GM12878 (cell line): ENCODE data around the gene EPHA2. TPM values are rescaled to one million over a fixed set of nuclear protein-coding genes. Genes with fewer than 3 reads are reported as not detected.

Experiments
- ATAC-seq: fragments of 200-7000 bp; cut with Tn5 transposase; 3 replicates; pipeline ENCODE4 v1.9.1; 2020; ENCODE audit warnings: mild to moderate bottlenecking, moderate library complexity
- BruUV-seq: library from RNA; stranded (reverse); fragments of 400-500 nt; replicated peaks from 2 replicates; lab custom pipeline; 2021; lab: Mats Ljungman, UMichigan
- CTCF ChIA-PET: fragments of 300-600 bp; sonication (Branson Sonifier 250); formaldehyde crosslinking; extraction: SDS; loops from one replicate; lab custom pipeline; 2021; ENCODE audit warnings: inconsistent platforms; lab: Yijun Ruan, JAX
- POLR2A ChIA-PET: fragments of 350-600 bp; formaldehyde crosslinking; extraction: SDS; loops from one replicate; lab custom pipeline; 2021; ENCODE audit warnings: inconsistent platforms; lab: Charles Lee
- RAD21 ChIA-PET: fragments of 300-600 bp; sonication (Branson Sonifier 250); formaldehyde crosslinking; loops from one replicate; lab custom pipeline; 2023; ENCODE audit warnings: antibody characterized with exemption; ENCODE audit not compliant: unreplicated experiment; lab: Charles Lee
- SMC1A ChIA-PET: fragments of 300-600 bp; sonication (Branson Sonifier 250); formaldehyde crosslinking; loops from one replicate; lab custom pipeline; 2023; ENCODE audit not compliant: unreplicated experiment, uncharacterized antibody; lab: Charles Lee
- DNase-seq: peaks from one replicate; pipeline ENCODE4 v3.0.0-alpha.2; 2011; ENCODE audit warnings: low read depth, low spot score
- FAIRE-seq: peaks from 3 replicates; lab custom pipeline; 2011; peaks lifted over from hg19 to GRCh38; lab: Jason Lieb, UNC
- H2AFZ ChIP-seq: 2 replicates; pipeline ENCODE4 v1.6.0; 2011; ENCODE audit warnings: low read depth, low read length, control low read depth; ENCODE audit not compliant: control insufficient read depth
- H3K27ac ChIP-seq: 2 replicates; pipeline ENCODE4 v1.5.1; 2011; ENCODE audit warnings: control low read depth; ENCODE audit not compliant: control insufficient read depth, insufficient read depth
- H3K27me3 ChIP-seq, 2 experiments: replicated peaks in 1 of 2; 2 replicates each; pipeline versions ENCODE4 v1.6.0 to v1.6.1; 2011; ENCODE audit warnings: low read length in 1 of 2; ENCODE audit not compliant: control insufficient read depth in 2 of 2, insufficient read depth in 2 of 2
- H3K36me3 ChIP-seq, 2 experiments: 2 replicates each; pipeline ENCODE4 v1.5.1; 2011; ENCODE audit warnings: low read length in 1 of 2; ENCODE audit not compliant: control insufficient read depth in 2 of 2, insufficient read depth in 2 of 2
- H3K4me1 ChIP-seq: 2 replicates; pipeline ENCODE4 v1.6.1; 2011; ENCODE audit warnings: mild to moderate bottlenecking, low read length, moderate library complexity, mixed read lengths; ENCODE audit not compliant: control insufficient read depth, insufficient read depth
- H3K4me2 ChIP-seq: 2 replicates; pipeline ENCODE4 v1.6.0; 2011; ENCODE audit warnings: control low read depth; ENCODE audit not compliant: control insufficient read depth, insufficient read depth
- H3K4me3 ChIP-seq: fragments of 200-600 bp; sonication (generic); 2 replicates; pipeline ENCODE4 v1.5.1; 2016
- H3K79me2 ChIP-seq: 2 replicates; pipeline ENCODE4 v1.6.0; 2011; ENCODE audit warnings: low read length; ENCODE audit not compliant: control insufficient read depth, insufficient read depth
- H3K9ac ChIP-seq: 2 replicates; pipeline ENCODE4 v1.8.0; 2011; ENCODE audit warnings: low read length, control low read depth, mixed read lengths; ENCODE audit not compliant: control insufficient read depth, insufficient read depth
- H3K9me3 ChIP-seq: replicated peaks from 3 replicates; pipeline ENCODE4 v1.5.1; 2011; ENCODE audit warnings: mild to moderate bottlenecking, low read length; ENCODE audit not compliant: control insufficient read depth, insufficient read depth
- H4K20me1 ChIP-seq: 2 replicates; pipeline ENCODE4 v1.6.0; 2011; ENCODE audit not compliant: control insufficient read depth, insufficient read depth
- CREM ChIP-seq: IDR thresholded peaks from 2 replicates; pipeline ENCODE4 v1.6.1; 2014; ENCODE audit warnings: antibody characterized with exemption, low read depth
- HDAC2 ChIP-seq: fragments of 200-600 bp; sonication (generic); IDR thresholded peaks from 2 replicates; pipeline ENCODE4 v1.6.1; 2017
- MEF2A ChIP-seq: IDR thresholded peaks from 2 replicates; pipeline ENCODE4 v1.6.1; 2011; ENCODE audit warnings: low read depth, mild to moderate bottlenecking, low read length, moderate library complexity; ENCODE audit not compliant: insufficient read depth
- NFYB ChIP-seq: IDR thresholded peaks from 2 replicates; pipeline ENCODE4 v1.6.1; 2011; ENCODE audit warnings: low read depth, mild to moderate bottlenecking, low read length, improper control_type of control experiment, moderate library complexity; ENCODE audit not compliant: insufficient read depth
- SREBF1 ChIP-seq: IDR thresholded peaks from 2 replicates; pipeline ENCODE4 v1.6.1; 2012; ENCODE audit warnings: mild to moderate bottlenecking, low read length
- TAF1 ChIP-seq: IDR thresholded peaks from 2 replicates; pipeline ENCODE4 v1.6.1; 2011; ENCODE audit warnings: mild to moderate bottlenecking, low read depth, low read length, borderline replicate concordance
- TCF7 ChIP-seq: IDR thresholded peaks from 2 replicates; pipeline ENCODE4 v1.6.1; 2014; ENCODE audit warnings: antibody characterized with exemption, borderline replicate concordance
- ZBED1 ChIP-seq: IDR thresholded peaks from 2 replicates; pipeline ENCODE4 v1.6.1; 2016; ENCODE audit warnings: borderline replicate concordance
- WGBS: methylation state at CpG from one replicate; pipeline ENCODE4 v1.1.6; 2016; ENCODE audit warnings: low lambda C conversion rate; ENCODE audit not compliant: insufficient replicate concordance, insufficient coverage; ENCODE audit errors: missing lambda C conversion rate; 5-methylcytosine and 5-hydroxymethylcytosine counted together
- in situ Hi-C: fragments of 300-500 bp; cut with MboI; formaldehyde crosslinking; loops from 9 replicates; pipeline ENCODE4 v1.14.3; 2018; ENCODE audit warnings: mixed read lengths
- intact Hi-C: fragments of 100-400 bp; cut with micrococcal nuclease; formaldehyde crosslinking; loops from one replicate; pipeline ENCODE4 v1.14.2; 2022; ENCODE audit not compliant: unreplicated experiment
- polyA plus RNA-seq, 11 experiments: library from polyadenylated mRNA; depleted of rRNA in 4 of 11; unstranded in 6 of 11; stranded (reverse) in 5 of 11; fragments of >200 nt; fragmentation: Nextera tagmentation in 4 of 11; fragmentation: Illumina TruSeq in 1 of 11; extraction: Ambion mirVana in 4 of 11; extraction: Trizol in 1 of 11; gene quantifications; 1 replicate in 1 of 11; 2 replicates in 10 of 11; pipeline versions ENCODE4 v1.2.1 to v1.2.3, GENCODE V29; 2011 to 2016; ENCODE audit warnings: inconsistent platforms in 2 of 11, missing spikeins in 2 of 11, low read depth in 1 of 11
- total RNA-seq, 4 experiments: library from RNA; depleted of rRNA in 3 of 4; stranded (reverse); fragments of >200 nt in 3 of 4; fragmentation: Illumina TruSeq in 1 of 4; extraction: Trizol in 1 of 4; gene quantifications; 2 replicates each; pipeline versions ENCODE4 v1.2.1 to v1.2.3, GENCODE V29; 2013 to 2021
- TF ChIP-seq, protein P1 (sequence below): fragments of 450-650 bp; formaldehyde crosslinking; IDR thresholded peaks from 2 replicates; pipeline ENCODE4 v1.5.0; 2022; ENCODE audit warnings: mild to moderate bottlenecking, missing genetic modification characterization
- TF ChIP-seq, protein P2 (sequence below): fragments of 150-350 bp; IDR thresholded peaks from 2 replicates; pipeline ENCODE4 v1.6.1; 2016; ENCODE audit warnings: low read depth, low read length

The EPHA2 gene
- total and polyA plus RNA-seq, 10 of the 15 experiments (the other 5 are each of a cell fraction or from before 2014, with no cell fraction given) = 0.04 to 0.51 (median 0.23) TPM; not detected in 2

DNA sequence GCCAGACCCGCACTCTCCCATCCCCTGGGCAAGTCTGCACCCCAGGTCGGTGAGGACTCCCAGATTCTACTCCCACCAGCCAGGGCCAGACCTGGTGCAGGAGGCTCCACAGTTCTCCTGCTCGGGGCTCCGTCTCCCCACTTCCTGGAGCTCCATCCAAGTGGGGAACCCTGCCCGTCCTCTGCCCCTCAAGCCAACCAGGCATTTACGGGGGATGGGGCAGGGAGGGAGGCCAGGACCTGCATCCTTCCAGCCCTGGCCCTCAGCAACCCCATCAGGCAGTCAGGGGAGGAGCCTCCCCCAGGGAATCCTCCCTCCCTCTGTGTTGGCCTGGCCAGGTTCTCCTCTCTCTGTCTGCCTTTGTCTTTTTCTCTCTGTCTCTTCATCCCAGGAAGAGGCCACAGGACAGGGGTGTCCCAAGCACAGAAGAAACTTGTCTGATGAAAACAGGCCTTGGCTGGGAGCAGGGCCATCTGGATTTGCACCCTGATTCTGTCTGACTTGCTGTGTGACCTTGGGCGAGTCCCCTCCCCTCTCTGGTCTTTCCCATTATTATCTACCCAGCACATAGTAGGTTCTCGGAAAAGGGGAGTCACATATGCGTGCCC is 18.5 kb upstream of the EPHA2 start:
- intact Hi-C loops = no loop called here
- Histone ChIP-seq H3K9ac (no peak overlapping the region), H3K27ac (no peak overlapping the region), H4K20me1 (no peaks in the 10 kb centered on the region), H3K4me2 (no peak overlapping the region), H3K79me2 (no peaks in the 10 kb centered on the region), H3K9me3 (no peaks in the 10 kb centered on the region), H3K36me3 (no peaks in the 10 kb centered on the region), H3K4me1 (no peaks in the 10 kb centered on the region), H2AFZ (no peak overlapping the region), H3K4me3 (no peak overlapping the region), H3K27me3 (no peaks in the 10 kb centered on the region; a peak in 1 of 4 replicates)
- RAD21 ChIA-PET = no interaction called here
- TF ChIP-seq TCF7 = no peak
- TF ChIP-seq CREM = no peak
- TF ChIP-seq MEF2A = no peak
- no peak for TF ChIP-seq SREBF1
- TF ChIP-seq HDAC2 = no peak
- no TSS peak for BruUV-seq
- POLR2A ChIA-PET = no interaction called here
- SMC1A ChIA-PET = no interaction called here
- no peak for FAIRE-seq
- CTCF ChIA-PET = no interaction called here
- no peak for ATAC-seq
- 13% methylated on average over 9 of the region's 9 CpGs for WGBS
- DNase-seq = no peak
- in situ Hi-C loops = no loop called here

DNA sequence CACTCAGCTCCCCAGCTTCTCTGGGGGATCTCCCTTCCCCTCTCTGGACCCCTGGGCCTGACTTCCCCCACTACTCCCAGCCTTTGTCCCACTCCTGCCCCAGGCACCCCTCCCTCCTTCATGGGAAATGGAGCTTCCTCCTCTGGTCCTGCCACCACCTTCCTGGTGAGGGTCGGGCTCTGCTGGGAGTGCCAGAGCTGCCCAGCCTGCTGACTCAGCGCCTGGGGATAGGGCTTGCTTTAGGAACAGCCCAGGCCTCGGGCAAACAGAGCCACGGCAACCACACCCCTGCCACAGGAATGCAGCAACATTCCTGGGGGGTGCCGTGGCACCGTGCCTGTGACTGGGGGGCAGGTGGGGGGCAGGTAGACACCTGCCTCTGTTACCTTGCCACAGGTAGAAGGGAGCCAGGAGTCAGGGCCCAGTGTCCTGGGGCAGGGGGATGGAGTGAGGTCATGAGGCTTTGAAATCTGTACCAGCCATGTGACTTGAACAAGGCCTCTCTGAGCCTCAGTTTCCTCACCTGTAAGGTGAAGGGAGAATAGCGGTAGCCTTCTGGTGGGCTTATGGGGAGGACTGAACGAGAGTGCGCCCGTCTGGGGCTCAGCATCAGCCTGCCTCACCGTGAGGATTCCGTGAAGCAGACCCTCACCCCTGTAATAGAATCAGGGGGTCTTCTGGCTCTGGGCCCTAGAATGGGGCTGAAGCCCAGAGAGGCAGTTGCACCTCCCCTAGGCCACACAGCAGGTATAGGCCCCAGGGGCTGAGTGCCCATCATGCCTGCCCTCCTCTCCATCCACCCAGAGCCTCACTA is 17.8 kb upstream of the EPHA2 start:
- H3K4me3 ChIP-seq = no peak overlapping the region
- no peaks in the 10 kb centered on the region for H4K20me1 ChIP-seq
- ATAC-seq (no peak), DNase-seq (no peak), FAIRE-seq (no peak)
- no peak overlapping the region for H3K9ac ChIP-seq
- H3K27me3 ChIP-seq = no peaks in the 10 kb centered on the region; a peak in 1 of 4 replicates
- no peaks in the 10 kb centered on the region for H3K79me2 ChIP-seq
- no peaks in the 10 kb centered on the region for H3K9me3 ChIP-seq
- ChIA-PET POLR2A (no interaction called here), RAD21 (no interaction called here), CTCF (no interaction called here), SMC1A (no interaction called here)
- 21% methylated on average over 12 of the region's 12 CpGs for WGBS
- no peaks in the 10 kb centered on the region for H3K4me1 ChIP-seq
- H3K4me2 ChIP-seq = no peak overlapping the region
- intact Hi-C loops (no loop called here), in situ Hi-C loops (no loop called here)
- no TSS peak for BruUV-seq
- no peak overlapping the region for H3K27ac ChIP-seq
- H3K36me3 ChIP-seq = no peaks in the 10 kb centered on the region
- H2AFZ ChIP-seq = no peak overlapping the region
- no peak for TF ChIP-seq TAF1
- TF ChIP-seq, protein P1, sequence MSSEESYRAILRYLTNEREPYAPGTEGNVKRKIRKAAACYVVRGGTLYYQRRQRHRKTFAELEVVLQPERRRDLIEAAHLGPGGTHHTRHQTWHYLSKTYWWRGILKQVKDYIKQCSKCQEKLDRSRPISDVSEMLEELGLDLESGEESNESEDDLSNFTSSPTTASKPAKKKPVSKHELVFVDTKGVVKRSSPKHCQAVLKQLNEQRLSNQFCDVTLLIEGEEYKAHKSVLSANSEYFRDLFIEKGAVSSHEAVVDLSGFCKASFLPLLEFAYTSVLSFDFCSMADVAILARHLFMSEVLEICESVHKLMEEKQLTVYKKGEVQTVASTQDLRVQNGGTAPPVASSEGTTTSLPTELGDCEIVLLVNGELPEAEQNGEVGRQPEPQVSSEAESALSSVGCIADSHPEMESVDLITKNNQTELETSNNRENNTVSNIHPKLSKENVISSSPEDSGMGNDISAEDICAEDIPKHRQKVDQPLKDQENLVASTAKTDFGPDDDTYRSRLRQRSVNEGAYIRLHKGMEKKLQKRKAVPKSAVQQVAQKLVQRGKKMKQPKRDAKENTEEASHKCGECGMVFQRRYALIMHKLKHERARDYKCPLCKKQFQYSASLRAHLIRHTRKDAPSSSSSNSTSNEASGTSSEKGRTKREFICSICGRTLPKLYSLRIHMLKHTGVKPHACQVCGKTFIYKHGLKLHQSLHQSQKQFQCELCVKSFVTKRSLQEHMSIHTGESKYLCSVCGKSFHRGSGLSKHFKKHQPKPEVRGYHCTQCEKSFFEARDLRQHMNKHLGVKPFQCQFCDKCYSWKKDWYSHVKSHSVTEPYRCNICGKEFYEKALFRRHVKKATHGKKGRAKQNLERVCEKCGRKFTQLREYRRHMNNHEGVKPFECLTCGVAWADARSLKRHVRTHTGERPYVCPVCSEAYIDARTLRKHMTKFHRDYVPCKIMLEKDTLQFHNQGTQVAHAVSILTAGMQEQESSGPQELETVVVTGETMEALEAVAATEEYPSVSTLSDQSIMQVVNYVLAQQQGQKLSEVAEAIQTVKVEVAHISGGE = no peak
- no peak for TF ChIP-seq NFYB
- TF ChIP-seq ZBED1 = no peak
- TF ChIP-seq, protein P2, sequence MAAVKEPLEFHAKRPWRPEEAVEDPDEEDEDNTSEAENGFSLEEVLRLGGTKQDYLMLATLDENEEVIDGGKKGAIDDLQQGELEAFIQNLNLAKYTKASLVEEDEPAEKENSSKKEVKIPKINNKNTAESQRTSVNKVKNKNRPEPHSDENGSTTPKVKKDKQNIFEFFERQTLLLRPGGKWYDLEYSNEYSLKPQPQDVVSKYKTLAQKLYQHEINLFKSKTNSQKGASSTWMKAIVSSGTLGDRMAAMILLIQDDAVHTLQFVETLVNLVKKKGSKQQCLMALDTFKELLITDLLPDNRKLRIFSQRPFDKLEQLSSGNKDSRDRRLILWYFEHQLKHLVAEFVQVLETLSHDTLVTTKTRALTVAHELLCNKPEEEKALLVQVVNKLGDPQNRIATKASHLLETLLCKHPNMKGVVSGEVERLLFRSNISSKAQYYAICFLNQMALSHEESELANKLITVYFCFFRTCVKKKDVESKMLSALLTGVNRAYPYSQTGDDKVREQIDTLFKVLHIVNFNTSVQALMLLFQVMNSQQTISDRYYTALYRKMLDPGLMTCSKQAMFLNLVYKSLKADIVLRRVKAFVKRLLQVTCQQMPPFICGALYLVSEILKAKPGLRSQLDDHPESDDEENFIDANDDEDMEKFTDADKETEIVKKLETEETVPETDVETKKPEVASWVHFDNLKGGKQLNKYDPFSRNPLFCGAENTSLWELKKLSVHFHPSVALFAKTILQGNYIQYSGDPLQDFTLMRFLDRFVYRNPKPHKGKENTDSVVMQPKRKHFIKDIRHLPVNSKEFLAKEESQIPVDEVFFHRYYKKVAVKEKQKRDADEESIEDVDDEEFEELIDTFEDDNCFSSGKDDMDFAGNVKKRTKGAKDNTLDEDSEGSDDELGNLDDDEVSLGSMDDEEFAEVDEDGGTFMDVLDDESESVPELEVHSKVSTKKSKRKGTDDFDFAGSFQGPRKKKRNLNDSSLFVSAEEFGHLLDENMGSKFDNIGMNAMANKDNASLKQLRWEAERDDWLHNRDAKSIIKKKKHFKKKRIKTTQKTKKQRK = no peak
